Measurements from ENCODE around the gene ISOC1. TPM values are rescaled to one million over a fixed set of nuclear protein-coding genes. Genes with fewer than 3 reads are reported as not detected.

The ISOC1 gene
- total RNA-seq, 2 experiments from 2014 or later = 6.6 to 7.1 TPM

GRCh38 chr5:129097498-129098296, 3.1 kb downstream of the ISOC1 start:
- H3K27me3 ChIP-seq (ENCODE audit: control insufficient read depth in 1 of 2, insufficient read depth in 2 of 2, low read length in 2 of 2) = no peaks in the 10 kb centered on the region
- no peaks in the 10 kb centered on the region for H3K36me3 ChIP-seq (ENCODE audit: insufficient read depth, low read length)
- H3K27ac ChIP-seq (ENCODE audit: low read depth in 1 of 2, low read length in 2 of 2) = no peak overlapping the region
- no peaks in the 10 kb centered on the region for H3K36me3 Mint-ChIP-seq (ENCODE audit: low read depth)
- no peak overlapping the region for H3K27ac Mint-ChIP-seq
- peak overlapping the region; percentile 23 for H3K4me3 Mint-ChIP-seq
- intact Hi-C loops (cut with DNase I, micrococcal nuclease) = loop anchor here (10.0 kb wide), 2 partner anchors 893 to 1013 kb away; partner anchors contain the start of gene SLC12A2 (in 1 of the 2)
- no peak for ATAC-seq (ENCODE audit: poor library complexity)
- H3K9me3 Mint-ChIP-seq = no peaks in the 10 kb centered on the region
- H3K27me3 Mint-ChIP-seq = no peaks in the 10 kb centered on the region
- H3K4me3 ChIP-seq (ENCODE audit: low read length) = no peak overlapping the region
- no peaks in the 10 kb centered on the region for H3K9me3 ChIP-seq (ENCODE audit: control insufficient read depth in 1 of 2, insufficient read depth in 1 of 2, low read length in 2 of 2)
- no peak for TF ChIP-seq CTCF (IDR thresholded peaks at IDR 0.05)
- H3K4me1 ChIP-seq (ENCODE audit: insufficient read depth, low read length) = peaks cover 15% of the 10 kb centered on the region
- ChIA-PET CTCF (interaction anchor here (0.9 to 1.4 kb wide), 2 partner anchors 9 to 28 kb away, joined by 3 to 4 read pairs; no protein-coding TSS in a partner anchor), POLR2A (no interaction called here)
- H3K4me1 Mint-ChIP-seq (ENCODE audit: low read depth) = peaks cover 67% of the 10 kb centered on the region
- DNase-seq = no peak

GRCh38 chr5:129098488-129099183, 4.1 kb downstream of the ISOC1 start:
- Histone ChIP-seq H3K4me3 (ENCODE audit: low read length) (no peak overlapping the region), H3K9me3 (ENCODE audit: control insufficient read depth in 1 of 2, insufficient read depth in 1 of 2, low read length in 2 of 2) (no peaks in the 10 kb centered on the region), H3K4me1 (ENCODE audit: insufficient read depth, low read length) (peaks cover 15% of the 10 kb centered on the region), H3K36me3 (ENCODE audit: insufficient read depth, low read length) (no peaks in the 10 kb centered on the region), H3K27ac (ENCODE audit: low read depth in 1 of 2, low read length in 2 of 2) (no peak overlapping the region), H3K27me3 (ENCODE audit: control insufficient read depth in 1 of 2, insufficient read depth in 2 of 2, low read length in 2 of 2) (no peaks in the 10 kb centered on the region)
- H3K36me3 Mint-ChIP-seq (ENCODE audit: low read depth) = no peaks in the 10 kb centered on the region
- no peak for ATAC-seq (ENCODE audit: poor library complexity)
- ChIA-PET POLR2A (no interaction called here), CTCF (no interaction called here)
- DNase-seq = no peak
- peaks cover 68% of the 10 kb centered on the region for H3K4me1 Mint-ChIP-seq (ENCODE audit: low read depth)
- no peak overlapping the region for H3K27ac Mint-ChIP-seq
- TF ChIP-seq CTCF (IDR thresholded peaks at IDR 0.05) = no peak
- H3K4me3 Mint-ChIP-seq = no peak overlapping the region
- H3K9me3 Mint-ChIP-seq = no peaks in the 10 kb centered on the region
- H3K27me3 Mint-ChIP-seq = no peaks in the 10 kb centered on the region
- intact Hi-C loops (cut with DNase I, micrococcal nuclease) = loop anchor here (10.0 kb wide), 2 partner anchors 894 to 1014 kb away; partner anchors contain the start of gene SLC12A2 (in 1 of the 2)

- Histone ChIP-seq H3K4me3 (ENCODE audit: low read length) (no peak overlapping the region), H3K9me3 (ENCODE audit: control insufficient read depth in 1 of 2, insufficient read depth in 1 of 2, low read length in 2 of 2) (no peaks in the 10 kb centered on the region), H3K36me3 (ENCODE audit: insufficient read depth, low read length) (no peaks in the 10 kb centered on the region), H3K4me1 (ENCODE audit: insufficient read depth, low read length) (peaks cover 11% of the 10 kb centered on the region), H3K27ac (ENCODE audit: low read depth in 1 of 2, low read length in 2 of 2) (no peak overlapping the region), H3K27me3 (ENCODE audit: control insufficient read depth in 1 of 2, insufficient read depth in 2 of 2, low read length in 2 of 2) (no peaks in the 10 kb centered on the region)
- Mint-ChIP-seq H3K27ac (no peak overlapping the region), H3K4me1 (ENCODE audit: low read depth) (peaks cover 64% of the 10 kb centered on the region), H3K9me3 (no peaks in the 10 kb centered on the region), H3K36me3 (ENCODE audit: low read depth) (no peaks in the 10 kb centered on the region), H3K27me3 (no peaks in the 10 kb centered on the region), H3K4me3 (no peak overlapping the region)
- TF ChIP-seq CTCF (IDR thresholded peaks at IDR 0.05) = no peak
- ChIA-PET POLR2A (no interaction called here), CTCF (no interaction called here)
- DNase-seq (no peak), ATAC-seq (ENCODE audit: poor library complexity) (no peak)
- intact Hi-C loops (cut with DNase I, micrococcal nuclease) = loop anchor here (10.0 kb wide), 2 partner anchors 894 to 1014 kb away; partner anchors contain the start of gene SLC12A2 (in 1 of the 2)
Measured at GRCh38 chr5:129099184-129099569, 4.6 kb downstream of the ISOC1 start.

Measured in CD4-positive, alpha-beta T cell (primary cell).